ENCODE results near the gene CCDC12.
A peak's percentile ranks its signal among the peaks of the same experiment; 100 is the strongest.

CCDC12 gene

DNA sequence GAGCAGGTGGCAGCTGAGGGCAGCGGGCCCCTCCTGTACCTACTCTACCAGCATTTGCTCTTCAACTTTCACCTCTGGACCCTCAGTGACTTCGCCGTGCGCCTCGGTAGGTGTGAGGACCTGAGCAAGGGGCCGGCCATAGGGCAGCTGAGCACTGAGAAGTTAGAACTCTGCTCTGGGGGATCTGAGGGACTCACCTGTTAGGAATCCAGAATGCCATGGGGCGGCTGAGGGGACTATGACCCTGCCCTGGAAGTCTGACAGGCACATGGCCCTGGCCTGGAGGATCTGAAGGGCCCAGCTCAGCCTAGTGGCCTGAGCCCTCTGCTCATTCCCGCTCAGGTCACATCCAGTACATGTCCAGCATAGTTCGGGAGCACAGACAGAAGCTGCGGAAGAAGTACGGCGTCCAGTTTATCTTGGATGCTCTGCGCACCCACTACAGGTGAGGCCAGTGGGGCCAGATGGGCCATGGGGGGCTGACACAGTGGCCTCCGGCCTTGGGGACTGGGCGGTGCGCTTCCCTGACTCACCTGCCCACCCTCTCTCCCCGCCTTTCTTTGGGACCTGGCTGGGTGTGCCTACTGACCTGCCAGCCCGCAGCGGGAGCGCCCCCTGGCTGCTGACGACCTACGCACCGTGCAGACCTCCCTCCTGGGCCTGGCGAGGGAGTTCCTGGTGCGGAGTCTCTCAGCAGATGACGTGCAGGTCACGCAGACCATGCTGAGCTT lies 21.7 kb upstream of the CCDC12 start:
- DNase-seq (ENCODE audit: low read depth, low spot score), result peak; percentile 81
- Histone ChIP-seq H3K9me3 (ENCODE audit: insufficient read depth, low read length) (no peaks in the 10 kb centered on the region), H3K36me3 (ENCODE audit: insufficient read depth, insufficient read length, low read length) (peaks cover 41% of the 10 kb centered on the region), H3K27me3 (ENCODE audit: insufficient read depth, insufficient read length) (no peaks in the 10 kb centered on the region), H3K9ac (ENCODE audit: insufficient read length, low read depth) (peak overlapping the region; percentile 52), H3K4me3 (ENCODE audit: insufficient read length, low read depth) (no peak overlapping the region), H3K4me1 (ENCODE audit: insufficient read depth, insufficient read length) (peaks cover 25% of the 10 kb centered on the region)
- TF ChIP-seq ZNF274 (IDR thresholded peaks at IDR 0.05; ENCODE audit: low read depth, low read length), result no peak
- no peak for TF ChIP-seq YY1 (IDR thresholded peaks at IDR 0.05; ENCODE audit: insufficient read depth, insufficient read length)
- no peak for TF ChIP-seq SUZ12 (IDR thresholded peaks at IDR 0.05; ENCODE audit: extremely low read depth, insufficient read depth, insufficient read length)

DNA sequence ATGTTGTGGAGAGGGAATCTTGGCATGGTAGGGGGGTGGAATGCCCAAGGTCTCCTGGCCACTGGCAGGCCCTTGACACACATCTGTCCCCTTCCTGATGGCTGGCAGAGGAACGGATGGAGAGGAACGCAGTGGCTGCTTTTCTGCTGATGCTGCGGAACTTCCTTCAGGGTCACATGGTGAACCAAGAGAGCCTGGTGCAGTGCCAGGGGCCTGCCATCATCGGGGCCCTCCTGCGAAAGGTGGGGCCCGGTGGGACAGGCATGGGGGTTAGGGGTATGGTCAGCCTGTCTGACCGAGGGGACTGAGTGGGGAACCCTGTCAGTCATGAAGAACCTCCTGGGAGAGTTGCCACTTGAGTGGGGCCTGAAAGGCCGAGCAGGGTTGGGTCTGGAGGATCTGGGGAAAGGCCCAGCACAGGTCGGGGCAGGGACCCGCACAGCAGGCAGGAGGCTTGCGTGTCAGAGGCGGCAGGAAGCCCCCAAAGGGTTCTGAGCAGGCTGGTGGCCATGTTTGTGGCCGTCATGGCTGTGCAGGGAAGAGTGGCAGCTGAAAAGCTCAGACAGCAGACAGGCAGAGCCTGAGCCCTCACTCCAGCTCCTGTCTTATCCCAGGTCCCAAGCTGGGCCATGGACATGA lies 21.0 kb upstream of the CCDC12 start:
- no peak for DNase-seq (ENCODE audit: low read depth, low spot score)
- H3K36me3 ChIP-seq (ENCODE audit: insufficient read depth, insufficient read length, low read length), result peaks cover 35% of the 10 kb centered on the region
- H3K9ac ChIP-seq (ENCODE audit: insufficient read length, low read depth), result no peak overlapping the region
- H3K27me3 ChIP-seq (ENCODE audit: insufficient read depth, insufficient read length), result no peaks in the 10 kb centered on the region
- H3K9me3 ChIP-seq (ENCODE audit: insufficient read depth, low read length), result no peaks in the 10 kb centered on the region
- H3K4me1 ChIP-seq (ENCODE audit: insufficient read depth, insufficient read length), result peaks cover 25% of the 10 kb centered on the region
- no peak overlapping the region for H3K4me3 ChIP-seq (ENCODE audit: insufficient read length, low read depth)
- TF ChIP-seq YY1 (IDR thresholded peaks at IDR 0.05; ENCODE audit: insufficient read depth, insufficient read length) (no peak), ZNF274 (IDR thresholded peaks at IDR 0.05; ENCODE audit: low read depth, low read length) (no peak), SUZ12 (IDR thresholded peaks at IDR 0.05; ENCODE audit: extremely low read depth, insufficient read depth, insufficient read length) (no peak)

DNA sequence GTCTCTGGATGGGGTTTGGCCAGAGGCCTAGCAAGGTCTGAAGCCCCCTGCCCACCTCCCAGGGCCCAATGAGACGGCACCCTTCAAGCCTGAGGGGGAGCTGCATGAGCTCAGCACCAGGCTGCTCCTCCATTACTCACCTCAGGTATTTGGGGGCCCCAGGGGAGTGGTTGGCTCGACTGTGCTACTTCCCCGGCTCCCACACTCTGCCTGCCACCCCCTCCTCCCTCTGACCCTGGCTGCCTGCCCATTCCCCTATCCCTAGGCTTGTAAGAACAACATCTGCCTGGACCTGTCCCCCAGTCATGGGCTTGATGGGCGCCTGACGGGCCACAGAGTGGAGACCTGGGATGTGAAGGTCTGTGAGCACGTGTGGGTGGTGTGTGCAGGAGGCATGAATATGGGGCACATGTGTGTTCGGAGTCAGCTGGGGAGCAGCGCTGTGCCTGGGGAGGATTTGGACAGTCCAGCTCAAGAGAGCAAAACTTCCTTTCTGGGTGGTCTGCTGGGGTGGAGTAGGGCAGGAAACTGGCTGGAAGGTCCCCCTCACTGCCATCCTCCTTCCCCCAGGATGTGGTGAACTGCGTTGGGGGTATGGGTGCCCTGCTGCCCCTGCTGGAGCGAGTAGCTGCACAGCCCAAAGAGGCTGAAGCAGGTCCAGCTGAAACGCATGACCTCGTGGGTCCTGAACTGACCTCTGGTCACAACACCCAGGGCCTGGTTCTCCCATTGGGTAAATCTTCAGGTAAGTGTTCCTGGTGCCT lies 20.3 kb upstream of the CCDC12 start:
- peaks cover 25% of the 10 kb centered on the region for H3K4me1 ChIP-seq (ENCODE audit: insufficient read depth, insufficient read length)
- H3K36me3 ChIP-seq (ENCODE audit: insufficient read depth, insufficient read length, low read length), result peaks cover 28% of the 10 kb centered on the region
- H3K9ac ChIP-seq (ENCODE audit: insufficient read length, low read depth), result no peak overlapping the region
- no peak for TF ChIP-seq SUZ12 (IDR thresholded peaks at IDR 0.05; ENCODE audit: extremely low read depth, insufficient read depth, insufficient read length)
- no peak for TF ChIP-seq ZNF274 (IDR thresholded peaks at IDR 0.05; ENCODE audit: low read depth, low read length)
- TF ChIP-seq YY1 (IDR thresholded peaks at IDR 0.05; ENCODE audit: insufficient read depth, insufficient read length), result no peak
- no peak for DNase-seq (ENCODE audit: low read depth, low spot score)
- H3K27me3 ChIP-seq (ENCODE audit: insufficient read depth, insufficient read length), result no peaks in the 10 kb centered on the region
- H3K9me3 ChIP-seq (ENCODE audit: insufficient read depth, low read length), result no peaks in the 10 kb centered on the region
- H3K4me3 ChIP-seq (ENCODE audit: insufficient read length, low read depth), result no peak overlapping the region

DNA sequence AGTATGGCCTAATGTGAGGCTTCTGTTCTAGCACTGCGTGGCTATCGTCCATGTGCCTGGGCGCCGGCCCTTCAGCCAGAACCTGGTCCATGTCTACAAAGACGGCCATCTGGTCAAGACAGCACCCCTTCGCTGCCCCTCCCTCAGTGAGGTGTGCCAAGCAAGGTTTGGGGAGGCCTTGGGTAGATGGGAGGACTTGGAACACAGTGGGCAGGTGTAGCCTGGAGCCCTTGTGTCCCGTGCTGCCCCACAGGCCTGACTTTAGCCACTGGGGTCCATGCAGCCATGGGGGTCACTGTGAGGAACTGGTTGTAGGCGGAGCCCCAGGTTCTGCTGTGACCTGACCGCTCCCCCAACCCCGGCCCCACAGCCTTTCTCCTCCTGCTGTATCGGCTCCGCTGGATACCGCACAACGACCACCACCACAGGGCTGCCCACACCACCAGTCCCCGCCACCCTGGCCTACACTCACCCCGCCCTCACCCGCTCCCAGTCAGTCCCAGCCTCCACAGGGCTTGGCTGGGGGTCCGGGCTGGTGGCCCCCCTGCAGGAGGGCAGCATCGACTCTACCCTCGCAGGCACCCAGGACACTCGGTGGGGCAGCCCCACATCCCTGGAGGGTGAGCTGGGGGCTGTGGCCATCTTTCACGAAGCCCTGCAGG lies 19.5 kb upstream of the CCDC12 start:
- no peaks in the 10 kb centered on the region for H3K9me3 ChIP-seq (ENCODE audit: insufficient read depth, low read length)
- H3K27me3 ChIP-seq (ENCODE audit: insufficient read depth, insufficient read length), result no peaks in the 10 kb centered on the region
- peaks cover 25% of the 10 kb centered on the region for H3K4me1 ChIP-seq (ENCODE audit: insufficient read depth, insufficient read length)
- no peak overlapping the region for H3K9ac ChIP-seq (ENCODE audit: insufficient read length, low read depth)
- TF ChIP-seq YY1 (IDR thresholded peaks at IDR 0.05; ENCODE audit: insufficient read depth, insufficient read length) (no peak), SUZ12 (IDR thresholded peaks at IDR 0.05; ENCODE audit: extremely low read depth, insufficient read depth, insufficient read length) (no peak), ZNF274 (IDR thresholded peaks at IDR 0.05; ENCODE audit: low read depth, low read length) (no peak)
- peaks cover 23% of the 10 kb centered on the region for H3K36me3 ChIP-seq (ENCODE audit: insufficient read depth, insufficient read length, low read length)
- no peak for DNase-seq (ENCODE audit: low read depth, low spot score)
- H3K4me3 ChIP-seq (ENCODE audit: insufficient read length, low read depth), result no peak overlapping the region

DNA sequence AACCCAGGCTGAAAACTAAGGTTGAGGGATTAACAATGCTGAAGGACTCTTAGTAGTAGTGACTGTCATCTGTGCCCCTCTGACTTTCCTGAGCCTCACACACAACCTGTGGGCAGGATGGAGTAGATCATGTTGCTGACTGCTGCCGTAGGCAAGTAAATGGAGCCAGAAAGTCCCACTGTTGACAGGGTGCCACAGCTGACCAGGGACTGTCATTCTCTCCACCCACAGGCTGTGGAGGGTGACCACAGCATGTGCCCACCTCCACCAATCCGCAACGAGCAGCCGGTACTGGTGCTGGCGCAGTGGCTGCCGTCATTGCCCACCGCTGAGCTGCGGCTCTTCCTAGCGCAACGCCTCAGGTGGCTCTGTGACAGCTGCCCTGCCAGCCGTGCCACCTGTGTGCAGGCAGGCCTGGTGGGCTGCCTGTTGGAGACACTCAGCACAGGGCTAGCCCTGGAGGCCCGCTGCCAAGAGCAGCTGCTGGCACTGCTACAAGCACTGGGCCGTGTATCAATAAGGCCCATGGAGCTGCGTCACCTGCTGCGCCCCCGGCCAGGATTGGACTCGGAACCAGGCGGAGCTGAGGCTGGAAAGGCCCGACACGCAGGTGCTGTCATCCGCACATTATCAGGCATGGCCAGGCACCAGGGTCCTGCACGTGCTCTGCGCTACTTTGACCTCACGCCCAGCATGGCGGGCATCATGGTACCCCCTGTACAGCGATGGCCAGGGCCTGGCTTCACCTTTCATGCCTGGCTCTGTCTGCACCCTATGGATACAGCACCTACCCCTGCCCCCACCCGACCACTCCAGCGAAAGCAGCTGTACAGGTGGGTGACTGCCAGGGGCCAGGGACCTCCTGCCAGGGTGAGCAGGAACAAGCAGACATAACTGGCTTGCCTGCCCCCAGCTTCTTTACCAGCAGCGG lies 18.5 kb upstream of the CCDC12 start:
- no peak overlapping the region for H3K4me3 ChIP-seq (ENCODE audit: insufficient read length, low read depth)
- no peaks in the 10 kb centered on the region for H3K27me3 ChIP-seq (ENCODE audit: insufficient read depth, insufficient read length)
- H3K36me3 ChIP-seq (ENCODE audit: insufficient read depth, insufficient read length, low read length), result peaks cover 15% of the 10 kb centered on the region
- TF ChIP-seq ZNF274 (IDR thresholded peaks at IDR 0.05; ENCODE audit: low read depth, low read length) (no peak), SUZ12 (IDR thresholded peaks at IDR 0.05; ENCODE audit: extremely low read depth, insufficient read depth, insufficient read length) (no peak), YY1 (IDR thresholded peaks at IDR 0.05; ENCODE audit: insufficient read depth, insufficient read length) (no peak)
- H3K9me3 ChIP-seq (ENCODE audit: insufficient read depth, low read length), result no peaks in the 10 kb centered on the region
- no peak overlapping the region for H3K9ac ChIP-seq (ENCODE audit: insufficient read length, low read depth)
- H3K4me1 ChIP-seq (ENCODE audit: insufficient read depth, insufficient read length), result peaks cover 25% of the 10 kb centered on the region
- no peak for DNase-seq (ENCODE audit: low read depth, low spot score)

DNA sequence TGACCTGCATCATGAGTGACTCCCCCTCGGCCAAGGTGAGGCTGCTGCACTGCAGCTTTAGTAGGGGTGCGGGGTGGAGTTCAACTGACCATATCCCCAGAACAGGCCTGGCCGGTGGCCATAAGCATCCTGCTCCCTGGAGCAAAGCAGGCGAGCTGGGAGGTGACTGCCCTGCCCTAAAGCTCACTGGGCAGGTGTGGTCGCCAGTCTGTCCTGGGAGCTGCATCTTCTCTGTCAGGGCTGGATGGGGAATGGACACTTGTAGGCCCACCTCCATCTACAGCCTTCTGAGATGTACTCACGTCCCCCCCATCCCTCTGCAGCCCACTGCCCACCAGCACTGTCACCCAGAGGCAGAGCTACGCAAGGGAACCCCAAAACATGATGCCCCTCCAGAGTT lies 17.4 kb upstream of the CCDC12 start:
- no peaks in the 10 kb centered on the region for H3K27me3 ChIP-seq (ENCODE audit: insufficient read depth, insufficient read length)
- TF ChIP-seq ZNF274 (IDR thresholded peaks at IDR 0.05; ENCODE audit: low read depth, low read length) (no peak), SUZ12 (IDR thresholded peaks at IDR 0.05; ENCODE audit: extremely low read depth, insufficient read depth, insufficient read length) (no peak), YY1 (IDR thresholded peaks at IDR 0.05; ENCODE audit: insufficient read depth, insufficient read length) (no peak)
- no peak overlapping the region for H3K4me3 ChIP-seq (ENCODE audit: insufficient read length, low read depth)
- peaks cover 4% of the 10 kb centered on the region for H3K36me3 ChIP-seq (ENCODE audit: insufficient read depth, insufficient read length, low read length)
- no peaks in the 10 kb centered on the region for H3K9me3 ChIP-seq (ENCODE audit: insufficient read depth, low read length)
- no peak for DNase-seq (ENCODE audit: low read depth, low spot score)
- no peak overlapping the region for H3K9ac ChIP-seq (ENCODE audit: insufficient read length, low read depth)
- peaks cover 22% of the 10 kb centered on the region for H3K4me1 ChIP-seq (ENCODE audit: insufficient read depth, insufficient read length)

Measured in NT2/D1 (cell line).